ENCODE results near the gene ALKBH4.
"Not testable (repeated sequence)": the region's sequence is repeated elsewhere in the genome, so short reads cannot be mapped to it uniquely, and the experiment has no call there.

The ALKBH4 gene, protein sequence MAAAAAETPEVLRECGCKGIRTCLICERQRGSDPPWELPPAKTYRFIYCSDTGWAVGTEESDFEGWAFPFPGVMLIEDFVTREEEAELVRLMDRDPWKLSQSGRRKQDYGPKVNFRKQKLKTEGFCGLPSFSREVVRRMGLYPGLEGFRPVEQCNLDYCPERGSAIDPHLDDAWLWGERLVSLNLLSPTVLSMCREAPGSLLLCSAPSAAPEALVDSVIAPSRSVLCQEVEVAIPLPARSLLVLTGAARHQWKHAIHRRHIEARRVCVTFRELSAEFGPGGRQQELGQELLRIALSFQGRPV

DNA sequence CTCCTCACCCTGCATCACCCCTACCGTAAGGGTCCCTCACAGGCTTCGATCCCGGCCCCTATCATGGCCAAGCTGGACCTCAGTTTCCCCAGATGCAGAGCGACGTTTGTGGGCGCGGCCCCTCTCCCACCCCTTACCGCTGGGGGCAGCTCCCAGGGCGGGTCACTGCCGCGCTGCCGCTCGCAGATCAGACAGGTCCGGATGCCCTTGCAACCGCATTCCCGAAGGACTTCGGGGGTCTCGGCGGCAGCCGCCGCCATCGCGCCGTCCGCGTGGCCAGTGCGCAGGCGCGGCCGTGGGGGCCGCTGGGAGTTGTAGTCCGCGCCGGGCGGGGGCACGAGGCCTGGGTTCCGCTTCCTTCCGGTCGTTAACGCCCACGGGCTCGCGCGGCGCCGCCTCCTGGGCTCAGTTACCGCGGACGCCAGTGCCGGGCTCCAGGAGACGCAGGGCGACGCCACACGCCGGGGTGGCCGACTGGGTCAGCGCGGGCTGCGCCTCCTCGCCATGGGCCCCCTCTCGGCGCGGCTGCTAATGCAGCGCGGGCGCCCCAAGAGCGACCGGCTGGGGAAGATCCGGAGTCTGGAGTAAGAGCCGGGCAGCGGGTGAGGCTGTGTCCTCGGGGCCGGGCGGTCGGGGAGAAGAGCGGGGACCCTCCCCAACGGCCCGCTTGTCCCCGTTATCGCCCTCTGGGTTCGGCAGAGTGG lies at the start of gene ALKBH4, which contains the start of gene LRWD1:
TSS of gene ALKBH4 (minus strand) at position 287 of the 704 bp plus-strand sequence. CDS start at position 260, 27 bp downstream.
TSS of gene LRWD1 (plus strand) at position 408 of the 704 bp plus-strand sequence. CDS start at position 505, 97 bp downstream.
- DNase-seq = peak; percentile 98

DNA sequence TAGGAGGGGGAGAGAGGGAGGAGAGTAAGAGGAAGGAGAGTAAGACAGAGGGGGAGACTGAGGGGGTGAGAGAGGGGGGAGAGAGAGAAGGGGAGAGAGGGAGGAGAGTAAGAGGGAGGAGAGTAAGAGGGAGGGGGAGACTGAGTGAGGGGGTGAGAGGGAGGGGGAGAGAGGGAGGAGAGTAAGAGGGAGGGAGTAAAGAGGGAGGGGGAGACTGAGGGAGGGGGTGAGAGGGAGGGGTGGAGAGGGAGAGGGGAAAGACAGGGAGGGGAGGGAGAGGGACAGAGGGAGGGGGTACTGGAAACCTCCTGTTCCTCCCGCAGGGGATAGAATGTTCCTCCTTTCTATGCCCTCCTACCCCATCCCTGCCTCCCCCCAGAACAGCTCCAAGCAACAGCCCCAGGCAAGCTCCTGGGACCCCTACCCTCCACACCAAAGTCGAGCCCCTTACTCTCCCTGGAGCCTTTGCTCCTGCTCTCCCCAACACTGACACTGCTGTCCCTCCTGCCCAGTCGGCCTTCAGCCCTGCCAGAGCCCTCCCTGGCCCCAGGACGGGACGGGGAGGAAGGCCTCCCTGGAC lies 48.1 kb upstream of the ALKBH4 start:
- DNase-seq = peak; percentile 60

DNA sequence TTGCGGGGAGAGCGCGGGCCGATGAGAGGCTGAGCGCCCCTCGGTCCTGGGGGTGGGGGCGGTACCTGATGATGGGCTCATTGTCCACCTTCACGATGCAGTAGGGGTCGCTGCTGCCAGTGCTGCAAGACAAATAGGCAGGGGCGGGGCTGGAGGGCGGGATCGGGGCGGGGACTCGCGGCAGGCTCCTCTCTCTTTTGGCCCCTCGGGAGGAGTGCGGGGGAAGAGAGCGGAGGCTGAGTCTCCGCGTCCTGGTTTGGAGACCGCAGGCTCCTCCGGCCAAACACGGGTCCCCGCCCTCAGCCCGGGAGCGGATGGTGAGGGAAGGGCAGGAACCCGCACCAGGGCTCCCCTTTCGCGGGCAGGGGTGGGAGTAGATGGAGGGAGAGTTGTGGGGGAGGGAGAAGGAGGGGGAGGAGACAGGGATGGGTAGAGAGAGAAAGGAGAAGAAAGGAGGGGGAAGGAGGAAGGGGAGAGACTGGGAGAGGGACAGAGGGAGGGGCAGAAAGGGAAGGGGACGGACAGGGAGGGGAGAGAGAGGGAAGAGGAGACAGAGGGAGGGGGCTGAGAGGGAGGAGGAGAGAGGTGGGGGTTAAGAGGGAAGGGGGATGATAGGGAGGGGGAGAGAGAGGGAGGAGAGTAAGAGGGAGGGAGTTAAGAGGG lies 47.3 kb upstream of the ALKBH4 start:
- DNase-seq = not testable (repeated sequence)

DNA sequence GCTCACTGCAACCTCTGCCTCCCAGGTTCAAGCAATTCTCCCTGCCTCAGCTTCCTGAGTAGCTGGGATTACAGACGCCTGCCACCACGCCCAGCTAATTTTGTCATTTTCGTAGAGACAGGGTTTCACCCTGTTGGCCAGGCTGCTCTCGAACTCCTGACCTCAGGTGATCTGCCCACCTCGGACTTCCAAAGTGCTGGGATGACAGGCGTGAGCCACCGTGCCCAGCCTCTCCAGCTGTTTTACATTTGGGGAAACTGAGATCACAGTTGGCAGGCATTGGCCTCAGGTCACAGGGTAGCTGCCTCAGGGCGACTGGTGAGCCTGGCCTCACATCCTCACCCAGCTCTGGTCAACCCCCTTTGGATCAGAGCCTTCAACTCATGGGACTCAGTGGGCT lies 45.9 kb upstream of the ALKBH4 start:
- peak; percentile 31 for DNase-seq

DNA sequence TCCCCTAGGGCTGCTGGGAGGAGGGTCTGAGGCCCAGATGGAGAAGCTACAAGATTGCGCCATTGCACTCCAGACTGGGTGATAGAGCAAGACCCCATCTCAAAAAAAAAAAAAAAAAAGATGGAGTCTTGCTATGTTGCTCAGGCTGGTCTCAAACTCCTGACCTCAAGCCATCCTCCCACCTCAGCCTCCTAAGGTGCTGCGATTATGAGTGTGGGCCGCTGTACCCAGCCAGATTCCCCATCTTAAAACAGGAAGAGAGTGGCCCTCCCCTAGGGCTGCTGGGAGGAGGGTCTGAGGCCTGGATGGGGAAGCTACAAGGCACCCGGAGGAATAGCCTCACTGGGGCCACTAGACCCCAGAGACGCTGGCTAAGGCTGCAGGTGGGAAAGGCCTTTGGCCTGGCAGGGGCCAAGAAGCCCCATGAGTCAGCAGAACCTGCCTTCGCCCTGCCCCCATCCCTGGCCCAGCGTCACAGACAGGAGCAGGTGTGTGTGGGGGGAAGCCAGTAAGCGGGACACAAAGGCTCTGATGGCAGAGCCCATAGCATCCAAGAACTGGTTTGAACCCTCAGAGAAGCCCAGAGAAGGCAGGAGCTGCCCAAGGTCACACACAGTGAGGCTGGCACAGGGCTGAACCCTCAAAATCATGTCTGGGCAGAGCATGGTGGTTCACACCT lies 42.9 kb upstream of the ALKBH4 start:
- DNase-seq = peak; percentile 50

DNA sequence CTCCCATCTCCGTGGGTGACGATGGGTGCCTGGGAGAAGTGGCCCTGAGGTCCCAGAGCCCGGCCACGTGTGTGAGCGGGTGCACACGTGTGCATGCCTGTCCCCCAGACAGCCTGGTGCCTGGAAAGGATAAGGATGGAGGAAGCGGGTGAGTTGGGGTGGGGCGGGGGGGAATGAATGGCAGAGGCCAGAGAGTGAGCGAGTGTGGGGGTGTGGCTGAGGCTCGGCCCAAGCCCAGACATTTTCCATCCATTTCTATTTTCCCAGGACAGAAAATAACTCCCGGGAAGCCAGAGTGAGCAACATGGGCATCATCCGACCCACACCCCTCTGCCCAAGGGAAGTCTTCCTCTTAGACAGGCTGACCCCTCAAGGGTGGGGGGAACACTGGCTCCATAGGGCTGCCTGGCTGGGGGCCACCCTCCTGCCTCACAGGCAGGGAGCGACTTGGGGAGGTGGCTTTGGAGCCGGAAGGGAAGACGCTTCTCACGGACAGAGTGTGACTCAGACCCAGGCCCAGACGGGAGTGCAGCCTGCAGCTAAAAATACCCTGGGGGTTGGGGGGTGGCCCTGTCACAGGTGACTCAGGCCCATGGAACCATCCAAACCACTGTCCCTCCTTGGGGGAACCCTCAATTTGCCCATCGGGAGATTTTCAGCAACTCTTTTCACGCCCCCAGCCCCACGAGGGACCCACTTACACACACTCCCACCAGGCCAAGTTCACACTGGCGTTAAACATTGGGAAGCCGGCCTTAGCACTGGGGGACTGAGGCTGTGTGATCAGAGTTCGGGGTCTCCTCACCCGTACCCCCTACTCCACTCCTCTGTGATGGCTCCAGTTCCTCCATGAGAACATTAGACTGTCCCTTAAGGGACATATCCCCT lies 40.9 kb upstream of the ALKBH4 start:
- DNase-seq = peak; percentile 47

DNA sequence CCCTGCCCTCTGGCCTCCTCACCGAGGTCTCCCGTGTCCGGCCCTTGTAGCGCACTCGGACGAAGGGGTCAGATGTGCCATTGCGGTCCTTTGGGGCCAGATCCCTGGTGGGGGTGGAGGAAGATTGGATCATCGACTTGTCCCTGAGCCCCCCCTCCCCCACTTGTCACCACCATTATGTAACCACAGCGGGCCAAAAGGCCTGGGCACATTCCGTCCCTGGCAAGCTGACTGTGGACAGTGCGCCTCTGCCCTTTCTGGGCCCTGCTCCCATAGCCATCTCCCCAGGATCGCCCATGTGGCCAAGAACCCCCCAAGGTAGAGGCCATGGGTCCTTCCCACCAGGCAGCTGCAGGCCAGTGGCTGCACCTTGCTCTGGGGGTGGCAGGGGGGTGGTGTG lies 38.5 kb upstream of the ALKBH4 start:
- DNase-seq = not testable (repeated sequence)

DNA sequence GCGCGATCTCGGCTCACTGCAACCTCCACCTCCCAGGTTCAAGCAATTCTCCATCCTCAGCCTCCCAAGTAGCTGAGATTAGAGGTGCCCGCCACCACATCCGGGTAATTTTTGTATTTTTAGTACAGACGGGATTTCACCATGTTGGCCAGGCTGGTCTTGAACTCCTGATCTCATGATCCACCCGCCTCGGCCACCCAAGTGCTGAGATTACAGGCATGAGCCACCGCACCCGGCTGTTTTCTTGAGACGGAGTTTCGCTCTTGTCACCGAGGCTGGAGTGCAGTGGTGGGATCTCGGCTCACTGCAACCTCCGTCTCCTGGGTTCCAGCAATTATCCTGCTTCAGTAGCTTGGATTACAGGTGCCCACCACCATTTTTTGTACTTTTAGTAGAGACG lies 33.7 kb upstream of the ALKBH4 start:
- not testable (repeated sequence) for DNase-seq

DNA sequence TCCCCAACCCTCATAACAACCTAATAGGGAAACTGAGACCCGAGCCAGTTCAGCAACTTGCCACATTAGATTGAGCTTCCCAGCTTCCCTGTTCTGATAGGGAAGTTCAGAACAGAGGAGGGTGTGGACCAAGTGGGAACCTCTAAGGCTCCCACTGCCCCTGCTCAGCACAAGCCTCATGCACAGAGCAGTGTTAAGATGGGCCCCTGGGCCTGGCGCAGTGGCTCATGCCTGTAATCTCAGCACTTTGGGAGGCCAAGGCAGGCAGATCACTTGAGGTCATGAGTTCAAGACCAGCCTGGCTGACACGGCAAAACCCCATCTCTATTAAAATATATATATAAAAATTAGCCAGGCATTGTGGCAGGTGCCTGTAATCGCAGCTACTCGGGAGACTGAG lies 32.6 kb upstream of the ALKBH4 start:
- not testable (repeated sequence) for DNase-seq

DNA sequence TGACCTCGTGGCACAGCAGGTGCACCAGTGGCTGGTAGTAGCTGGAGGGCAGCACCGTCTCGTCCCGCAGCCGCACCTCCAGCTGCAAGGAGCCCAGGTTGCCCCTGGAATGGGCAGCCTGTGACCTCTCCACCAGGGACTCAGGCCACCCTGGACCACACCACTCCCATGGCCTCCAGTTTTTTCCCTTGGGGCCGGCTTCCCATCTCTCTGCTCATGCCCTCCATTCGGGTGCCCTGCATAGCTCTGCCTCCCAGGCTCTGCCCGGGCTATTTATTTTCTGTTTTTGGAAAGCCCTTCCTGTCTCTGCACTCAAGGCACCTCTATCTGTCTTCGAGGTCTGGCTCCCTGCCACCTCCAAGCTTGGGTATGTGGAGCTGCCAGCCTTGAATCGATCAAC lies 32.2 kb upstream of the ALKBH4 start:
- DNase-seq = not testable (repeated sequence)

DNA sequence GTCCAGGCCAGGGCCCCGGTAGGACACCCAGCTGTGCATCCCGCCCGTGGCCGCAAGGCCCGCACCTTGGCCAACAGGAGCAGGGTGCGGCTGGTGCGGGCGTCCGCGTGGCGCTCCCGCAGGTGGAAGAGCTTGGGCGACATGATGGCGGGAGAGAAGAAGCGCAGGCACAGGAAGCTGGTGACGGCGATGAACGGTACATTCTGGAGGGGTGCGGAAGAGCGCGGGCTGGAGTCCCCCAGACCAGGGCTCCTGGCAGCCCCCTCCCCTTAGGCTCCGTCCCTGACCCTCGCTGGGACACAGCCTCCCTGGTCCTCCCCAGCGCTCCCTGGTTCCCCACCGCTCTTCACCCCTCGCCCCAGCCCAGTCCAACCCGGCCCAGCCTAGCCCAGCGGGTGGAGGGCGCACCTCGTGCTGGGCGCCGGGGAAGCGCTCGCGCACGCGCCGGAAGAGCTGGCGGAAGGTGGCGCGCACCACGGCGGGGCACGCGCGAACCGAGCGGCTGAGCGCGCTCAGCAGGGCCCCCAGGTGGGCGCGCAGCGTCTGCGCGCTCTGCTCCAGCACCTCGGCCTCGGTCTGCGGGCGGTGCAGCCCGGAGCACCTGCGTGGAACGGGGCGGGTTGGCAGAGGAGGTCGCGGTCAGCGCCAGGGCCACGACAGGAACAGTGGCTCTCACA lies 29.9 kb upstream of the ALKBH4 start:
- not testable (repeated sequence) for DNase-seq

DNA sequence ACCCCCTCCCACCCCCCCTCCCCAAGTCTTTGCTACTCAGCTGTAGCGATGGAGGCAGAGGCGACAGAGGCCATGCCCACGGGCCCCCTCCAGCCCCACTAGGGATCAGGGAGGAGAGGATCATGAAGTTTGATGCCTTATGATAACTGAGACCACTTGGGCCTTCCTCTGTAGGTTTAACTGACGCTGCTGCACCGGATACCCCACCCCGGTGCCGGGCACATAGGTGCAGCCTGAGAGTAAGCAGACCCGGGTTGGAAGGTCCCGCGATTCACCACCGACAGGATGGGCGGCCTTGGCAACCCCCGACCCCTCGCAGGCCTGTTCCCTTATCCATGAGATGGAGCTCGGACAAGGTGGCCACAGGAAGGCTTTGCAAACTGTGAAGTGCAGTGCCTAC lies 29.4 kb upstream of the ALKBH4 start:
- not testable (repeated sequence) for DNase-seq

DNA sequence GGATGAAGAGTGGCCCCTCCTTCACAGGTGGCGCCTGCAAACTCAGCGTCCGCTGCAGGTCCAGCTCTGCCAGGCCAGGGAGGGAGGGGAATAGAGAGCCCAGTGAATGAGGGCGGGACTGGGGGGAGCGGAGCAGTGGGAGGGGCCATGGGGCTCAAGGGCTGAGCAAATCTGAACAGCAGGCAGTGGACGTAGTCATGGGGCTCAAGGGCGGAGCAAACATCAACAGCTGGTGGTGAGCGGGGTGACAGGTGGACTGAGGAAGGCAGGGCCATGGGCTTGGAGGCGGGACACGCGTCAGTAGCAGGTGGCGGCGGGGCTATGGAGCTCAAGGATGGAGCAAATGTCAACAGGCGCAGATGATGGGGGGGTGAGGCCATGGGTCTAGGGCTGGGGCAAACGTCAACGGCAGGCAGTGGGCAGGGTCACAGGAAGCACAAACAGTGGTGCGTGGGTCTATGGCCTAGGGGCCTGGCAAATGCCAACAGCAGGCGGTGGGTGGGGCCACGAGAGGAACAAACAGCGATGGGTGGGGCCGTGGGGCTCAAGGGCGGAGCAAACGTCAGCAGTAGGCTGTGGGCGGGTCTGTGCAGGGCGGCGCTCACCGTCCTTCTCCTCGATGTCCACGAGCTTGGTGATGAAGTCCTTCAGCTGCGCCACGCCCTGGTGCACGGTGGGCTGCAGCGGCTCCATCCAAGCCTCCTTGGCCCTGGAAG lies 28.7 kb upstream of the ALKBH4 start:
- not testable (repeated sequence) for DNase-seq

DNA sequence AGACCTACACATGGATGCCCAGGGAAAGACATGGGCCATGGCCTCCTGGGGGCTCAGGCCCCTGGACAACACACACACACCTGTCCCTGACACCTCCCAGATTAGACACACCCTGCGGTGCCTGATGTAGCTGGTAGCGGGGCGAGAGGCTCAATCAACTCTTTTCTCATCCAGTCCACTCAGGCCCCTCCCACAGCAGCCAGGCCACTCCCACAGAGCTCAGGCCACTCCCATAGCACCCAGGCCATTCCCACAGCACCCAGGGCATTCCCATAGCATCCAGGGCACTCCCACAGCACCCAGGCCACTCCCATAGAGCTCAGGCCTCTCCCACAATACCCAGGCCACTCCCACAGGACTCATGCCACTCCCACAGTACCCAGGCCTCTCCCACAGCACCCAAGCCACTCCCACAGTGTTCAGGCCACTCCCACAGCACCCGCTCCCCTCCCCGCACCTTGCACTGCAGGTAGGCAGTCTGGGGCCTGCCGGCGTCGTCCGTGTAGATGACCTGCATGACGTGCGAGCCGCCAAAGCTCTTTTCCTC lies 25.9 kb upstream of the ALKBH4 start:
- DNase-seq = peak; percentile 79

DNA sequence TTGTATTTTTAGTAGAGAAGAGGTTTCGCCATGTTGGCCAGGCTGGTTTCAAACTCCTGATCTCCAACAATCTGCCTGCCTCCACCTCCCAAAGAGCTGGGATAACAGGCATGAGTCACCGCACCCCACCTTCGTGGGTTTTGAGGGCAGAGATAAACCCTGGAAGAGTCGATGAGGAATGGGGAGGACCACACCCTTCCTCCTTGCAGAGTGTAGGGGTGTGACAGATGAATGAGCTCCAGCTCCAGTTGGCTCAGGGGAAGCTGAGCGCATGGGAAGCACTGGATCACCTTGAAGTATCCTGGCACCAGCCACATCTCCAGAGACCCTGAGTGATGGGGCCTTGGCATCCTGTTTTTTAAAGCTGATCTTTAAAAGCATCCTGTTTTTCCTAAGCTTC lies 19.7 kb upstream of the ALKBH4 start:
- DNase-seq = not testable (repeated sequence)

DNA sequence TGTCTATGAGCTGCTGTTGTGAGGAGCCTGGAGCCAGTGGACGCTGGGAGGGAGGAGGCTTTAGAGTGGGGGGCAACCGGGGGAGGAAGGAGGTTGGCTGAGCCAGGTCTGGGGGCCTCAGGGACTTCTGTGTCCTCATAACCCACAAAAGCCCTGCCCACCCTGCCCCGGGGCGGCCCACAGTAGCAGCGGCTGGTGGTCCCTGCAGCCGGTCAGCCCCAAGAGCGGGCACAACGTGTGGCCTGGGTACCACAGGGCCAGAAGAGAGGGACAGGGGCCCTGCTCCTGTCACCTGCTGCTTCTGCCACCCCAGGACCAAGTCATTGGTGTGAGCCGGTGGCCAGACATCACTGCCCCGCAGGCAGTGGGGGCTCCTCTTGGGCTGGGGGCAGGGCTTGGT lies 17.3 kb upstream of the ALKBH4 start:
- DNase-seq = peak; percentile 12

DNA sequence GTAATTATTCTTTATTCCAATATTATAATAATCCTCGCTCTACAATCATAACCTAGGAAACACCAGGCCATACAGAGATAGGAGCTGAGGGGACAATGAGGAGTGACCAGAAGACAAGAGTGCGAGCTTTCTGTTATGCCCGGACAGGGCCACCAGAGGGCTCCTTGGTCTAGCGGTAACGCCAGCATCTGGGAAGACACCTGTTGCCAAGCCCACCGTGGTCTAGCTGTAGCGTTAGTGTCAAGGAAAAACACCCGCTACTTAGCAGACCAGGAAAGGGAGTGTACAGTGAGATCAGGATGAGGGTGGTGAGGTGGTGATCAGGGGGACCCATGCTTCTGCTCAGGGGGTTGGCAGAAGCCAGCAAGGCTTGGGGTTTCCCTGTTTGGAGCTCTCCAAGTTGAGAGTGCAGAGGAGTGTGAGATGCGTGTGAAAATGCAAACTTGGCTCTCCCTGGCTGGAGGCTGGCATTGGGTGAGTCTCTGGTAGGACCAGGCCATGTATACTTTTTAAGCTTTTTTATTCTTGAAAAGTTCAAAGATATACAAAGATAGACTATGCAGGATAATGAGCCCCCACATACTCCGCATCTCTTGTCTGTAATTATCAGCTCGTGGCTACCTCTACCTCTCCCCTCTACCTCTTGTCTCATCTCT lies 15.4 kb upstream of the ALKBH4 start:
- peak; percentile 70 for DNase-seq

DNA sequence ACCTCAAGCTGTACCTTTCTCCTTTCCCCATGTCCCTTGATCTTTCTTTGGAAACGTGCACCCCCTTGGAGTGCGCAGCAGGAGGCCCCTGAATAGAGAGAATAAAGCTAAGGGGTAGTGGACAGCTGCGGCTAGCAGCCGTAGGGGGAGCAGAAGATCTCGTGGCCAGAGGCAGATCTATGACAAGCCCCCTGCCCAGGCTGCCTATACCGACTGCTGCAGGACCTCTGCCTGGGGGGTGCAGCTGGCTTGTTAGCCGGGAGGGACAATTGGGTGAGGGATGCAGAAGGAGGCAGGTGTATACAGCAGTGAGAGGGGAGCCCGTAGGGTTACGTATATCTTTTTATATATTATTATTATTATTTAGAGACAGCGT lies 14.5 kb upstream of the ALKBH4 start:
- not testable (repeated sequence) for DNase-seq

Measured in activated effector memory CD4-positive, alpha-beta T cell treated with anti-CD3 and anti-CD28 coated beads, Interleukin-2, amount 50 U/mL, for 16 hours (primary cell).